HK-2 (cell line): ENCODE data around the gene GABRA4.
A peak's percentile ranks its signal among the peaks of the same experiment; 100 is the strongest.

ENCODE experiments used
- DNase-seq: peaks from one replicate; pipeline ENCODE4 v3.0.0-alpha.2; 2018; ENCODE audit not compliant: unreplicated experiment

The GABRA4 gene

GRCh38 chr4:46993075-46994006 lies at the start of gene GABRA4:
GABRA4 (minus strand) TSS chr4:46993581; CDS start chr4:46993424, 157 bp downstream.
- no peak for DNase-seq

- no peak for DNase-seq
Observed at GRCh38 chr4:47040828-47041227, 47.4 kb upstream of the GABRA4 start.

- DNase-seq: no peak
Observed at GRCh38 chr4:47038263-47038662, 44.9 kb upstream of the GABRA4 start.

- peak; percentile 66 for DNase-seq
Observed at GRCh38 chr4:47032405-47033106, 39.2 kb upstream of the GABRA4 start.

GRCh38 chr4:47031751-47032404 lies 38.5 kb upstream of the GABRA4 start:
- no peak for DNase-seq

- peak; percentile 21 for DNase-seq
Observed at GRCh38 chr4:47031011-47031678, 37.8 kb upstream of the GABRA4 start, which contains the start of gene GABRB1. GABRB1 (plus strand) TSS chr4:47031567.

- no peak for DNase-seq
Observed at GRCh38 chr4:47017494-47017893, 24.1 kb upstream of the GABRA4 start.

- DNase-seq: no peak
Observed at GRCh38 chr4:47017081-47017480, 23.7 kb upstream of the GABRA4 start.

GRCh38 chr4:47013373-47013772 lies 20.0 kb upstream of the GABRA4 start:
- no peak for DNase-seq

- no peak for DNase-seq
Observed at GRCh38 chr4:47012676-47013075, 19.3 kb upstream of the GABRA4 start.

GRCh38 chr4:47010912-47011446 lies 17.6 kb upstream of the GABRA4 start:
- no peak for DNase-seq

GRCh38 chr4:47010347-47010911 lies 17.0 kb upstream of the GABRA4 start:
- no peak for DNase-seq

- DNase-seq: no peak
Observed at GRCh38 chr4:47002580-47002979, 9.2 kb upstream of the GABRA4 start.

- DNase-seq: no peak
Observed at GRCh38 chr4:47000406-47000805, 7.0 kb upstream of the GABRA4 start.

GRCh38 chr4:46999566-46999965 lies 6.2 kb upstream of the GABRA4 start:
- DNase-seq: no peak

GRCh38 chr4:46994007-46994405 lies 625 bp upstream of the GABRA4 start:
- no peak for DNase-seq

- DNase-seq: no peak
Observed at GRCh38 chr4:46992338-46992737, 1.0 kb downstream of the GABRA4 start.

GRCh38 chr4:46986922-46987638 lies 6.3 kb downstream of the GABRA4 start:
- DNase-seq: no peak

GRCh38 chr4:46984781-46985180 lies 8.6 kb downstream of the GABRA4 start:
- DNase-seq: no peak

GRCh38 chr4:46980851-46981250 lies 12.5 kb downstream of the GABRA4 start:
- no peak for DNase-seq
